Measurements from ENCODE around the gene SH2D6.

SH2D6 gene

GRCh38 chr2:85429213-85429923, 10.9 kb downstream of the SH2D6 start:
- Histone ChIP-seq H3K79me2 (no peaks in the 10 kb centered on the region), H3K27ac (no peak overlapping the region), H3K4me2 (ENCODE audit: low read length) (no peak overlapping the region), H3K36me3 (ENCODE audit: control insufficient read depth, insufficient read depth, low read length) (no peaks in the 10 kb centered on the region), H3K27me3 (ENCODE audit: control insufficient read depth, insufficient read depth, low read length) (no peaks in the 10 kb centered on the region), H3K9me3 (ENCODE audit: control insufficient read depth, low read length) (no peaks in the 10 kb centered on the region), H3K4me3 (ENCODE audit: low read depth, low read length) (no peak overlapping the region), H3K9ac (no peak overlapping the region), H3K4me1 (peaks cover 22% of the 10 kb centered on the region), H2AFZ (no peak overlapping the region)
- no peak for TF ChIP-seq CTCF (IDR thresholded peaks at IDR 0.05)

- H3K9ac ChIP-seq: no peak overlapping the region
- no peaks in the 10 kb centered on the region for H3K27me3 ChIP-seq (ENCODE audit: control insufficient read depth, insufficient read depth, low read length)
Measured at GRCh38 chr2:85429924-85430289, 11.4 kb downstream of the SH2D6 start.

GRCh38 chr2:85430752-85431569, 12.4 kb downstream of the SH2D6 start:
- Histone ChIP-seq H3K4me3 (ENCODE audit: low read depth, low read length) (no peak overlapping the region), H3K9ac (no peak overlapping the region), H3K36me3 (ENCODE audit: control insufficient read depth, insufficient read depth, low read length) (no peaks in the 10 kb centered on the region), H3K4me2 (ENCODE audit: low read length) (no peak overlapping the region), H3K4me1 (peaks cover 36% of the 10 kb centered on the region), H3K27ac (no peak overlapping the region), H3K27me3 (ENCODE audit: control insufficient read depth, insufficient read depth, low read length) (no peaks in the 10 kb centered on the region), H3K79me2 (no peaks in the 10 kb centered on the region), H2AFZ (no peak overlapping the region), H3K9me3 (ENCODE audit: control insufficient read depth, low read length) (no peaks in the 10 kb centered on the region)
- no peak for TF ChIP-seq CTCF (IDR thresholded peaks at IDR 0.05)

More at GRCh38 chr2:85429924-85430289, 11.4 kb downstream of the SH2D6 start:
- Histone ChIP-seq H3K9me3 (ENCODE audit: control insufficient read depth, low read length) (no peaks in the 10 kb centered on the region), H3K36me3 (ENCODE audit: control insufficient read depth, insufficient read depth, low read length) (no peaks in the 10 kb centered on the region), H2AFZ (no peak overlapping the region), H3K27ac (no peak overlapping the region), H3K4me3 (ENCODE audit: low read depth, low read length) (no peak overlapping the region), H3K79me2 (no peaks in the 10 kb centered on the region), H3K4me2 (ENCODE audit: low read length) (no peak overlapping the region), H3K4me1 (peaks cover 25% of the 10 kb centered on the region)
- no peak for TF ChIP-seq CTCF (IDR thresholded peaks at IDR 0.05)

GRCh38 chr2:85431570-85432205, 13.2 kb downstream of the SH2D6 start:
- H2AFZ ChIP-seq: no peak overlapping the region
- no peak overlapping the region for H3K27ac ChIP-seq
- H3K4me2 ChIP-seq (ENCODE audit: low read length): no peak overlapping the region
- no peaks in the 10 kb centered on the region for H3K79me2 ChIP-seq
- H3K4me1 ChIP-seq: peaks cover 43% of the 10 kb centered on the region
- H3K4me3 ChIP-seq (ENCODE audit: low read depth, low read length): no peak overlapping the region
- TF ChIP-seq CTCF (IDR thresholded peaks at IDR 0.05): no peak
- H3K9me3 ChIP-seq (ENCODE audit: control insufficient read depth, low read length): no peaks in the 10 kb centered on the region
- no peaks in the 10 kb centered on the region for H3K27me3 ChIP-seq (ENCODE audit: control insufficient read depth, insufficient read depth, low read length)
- H3K36me3 ChIP-seq (ENCODE audit: control insufficient read depth, insufficient read depth, low read length): no peaks in the 10 kb centered on the region
- no peak overlapping the region for H3K9ac ChIP-seq
